Loucy (cell line): ENCODE results near the gene FBXO44.

Source experiments
- H2AFZ ChIP-seq: fragments of 200-600 bp; sonication (generic); 2 replicates; pipeline ENCODE4 v1.6.0; 2016; ENCODE audit warnings: antibody characterized with exemption, mild to moderate bottlenecking, low read length, moderate library complexity
- H3F3A ChIP-seq: fragments of 200-600 bp; 2 replicates; pipeline ENCODE4 v1.6.0; 2016; ENCODE audit warnings: antibody characterized with exemption, low read depth, mild to moderate bottlenecking
- H3K27me3 ChIP-seq: fragments of 200-600 bp; sonication (generic); 2 replicates; pipeline ENCODE4 v1.6.1; 2014; ENCODE audit warnings: low read length, mild to moderate bottlenecking; ENCODE audit not compliant: insufficient read depth, poor library complexity, severe bottlenecking
- H3K36me3 ChIP-seq: fragments of 200-600 bp; sonication (generic); 2 replicates; pipeline ENCODE4 v1.6.1; 2016; ENCODE audit warnings: low read length; ENCODE audit not compliant: insufficient read depth
- H3K4me1 ChIP-seq: fragments of 200-600 bp; sonication (generic); 2 replicates; pipeline ENCODE4 v1.5.1; 2014; ENCODE audit warnings: low read length, mild to moderate bottlenecking; ENCODE audit not compliant: insufficient read depth, poor library complexity, severe bottlenecking
- H3K4me2 ChIP-seq: fragments of 200-600 bp; sonication (generic); 2 replicates; pipeline ENCODE4 v1.6.0; 2014; ENCODE audit warnings: antibody characterized with exemption, low read length, low read depth, mild to moderate bottlenecking; ENCODE audit not compliant: poor library complexity, severe bottlenecking
- H3K4me3 ChIP-seq: fragments of 200-600 bp; sonication (generic); 2 replicates; pipeline ENCODE4 v1.5.1; 2014; ENCODE audit warnings: low read length, mild to moderate bottlenecking, mixed read lengths; ENCODE audit not compliant: poor library complexity, severe bottlenecking
- H3K79me2 ChIP-seq: fragments of 200-600 bp; sonication (generic); 2 replicates; pipeline ENCODE4 v1.6.1; 2014; ENCODE audit warnings: low read length; ENCODE audit not compliant: insufficient read depth
- H3K9ac ChIP-seq: fragments of 200-600 bp; sonication (generic); 2 replicates; pipeline ENCODE4 v1.6.0; 2014; ENCODE audit warnings: mild to moderate bottlenecking, low read depth, low read length, moderate library complexity; ENCODE audit not compliant: poor library complexity, severe bottlenecking
- H3K9me2 ChIP-seq: fragments of 200-600 bp; sonication (generic); replicated peaks from 2 replicates; pipeline ENCODE4 v1.6.1; 2016; ENCODE audit warnings: low read depth, low read length, mixed read lengths
- H3K9me3 ChIP-seq: fragments of 200-600 bp; sonication (generic); 2 replicates; pipeline ENCODE4 v1.6.1; 2014; ENCODE audit warnings: mild to moderate bottlenecking, antibody characterized with exemption, low read length, low read depth; ENCODE audit not compliant: insufficient read depth
- H4K20me1 ChIP-seq: fragments of 200-600 bp; sonication (generic); 2 replicates; pipeline ENCODE4 v1.6.0; 2014; ENCODE audit warnings: antibody characterized with exemption, low read length, mild to moderate bottlenecking; ENCODE audit not compliant: insufficient read depth, poor library complexity, severe bottlenecking
- EZH2phosphoT487 ChIP-seq: fragments of 200-600 bp; IDR thresholded peaks from 2 replicates; pipeline ENCODE4 v1.6.1; 2018; ENCODE audit warnings: antibody characterized with exemption, mild to moderate bottlenecking, moderate library complexity, borderline replicate concordance
- TF ChIP-seq, protein P1 (sequence below): fragments of 200-600 bp; sonication (generic); conservative IDR thresholded peaks from 2 replicates; pipeline ENCODE4 v1.5.1; 2014; ENCODE audit warnings: mild to moderate bottlenecking, antibody characterized with exemption, low read length

The FBXO44 gene

DNA sequence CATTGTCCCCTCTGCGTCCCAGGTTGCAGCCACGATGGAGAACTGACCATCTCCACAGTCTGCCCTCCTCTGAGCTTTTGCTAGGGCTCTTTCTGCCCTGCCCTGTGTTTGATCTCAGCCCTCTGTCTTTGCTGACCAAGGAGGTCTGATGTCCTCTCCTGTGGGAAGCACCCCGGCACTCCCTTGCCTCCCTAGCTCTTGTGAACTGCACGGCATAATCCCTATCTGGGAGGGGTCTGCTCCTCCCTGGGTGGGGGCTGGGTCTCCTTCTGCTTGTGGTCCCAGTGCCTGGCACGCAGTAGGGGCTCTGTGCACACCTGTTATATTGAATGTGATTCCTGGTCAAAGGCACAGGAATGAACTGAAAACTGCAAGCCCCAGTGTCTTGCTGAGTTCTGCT, 39.2 kb downstream of the FBXO44 start:
- Histone ChIP-seq H3K36me3 (no peaks in the 10 kb centered on the region), H4K20me1 (no peaks in the 10 kb centered on the region), H3K79me2 (peaks cover 47% of the 10 kb centered on the region), H3F3A (no peaks in the 10 kb centered on the region; the same call in 1 of the 2 replicates), H3K9me3 (no peaks in the 10 kb centered on the region), H3K9ac (peak overlapping the region; percentile 97), H3K4me2 (peak overlapping the region; percentile 79), H3K4me1 (peaks cover 55% of the 10 kb centered on the region), H3K4me3 (peak overlapping the region; percentile 77), H3K9me2 (no peaks in the 10 kb centered on the region), H2AFZ (no peak overlapping the region), H3K27me3 (no peaks in the 10 kb centered on the region)
- TF ChIP-seq EZH2phosphoT487 = no peak
- TF ChIP-seq, protein P1, sequence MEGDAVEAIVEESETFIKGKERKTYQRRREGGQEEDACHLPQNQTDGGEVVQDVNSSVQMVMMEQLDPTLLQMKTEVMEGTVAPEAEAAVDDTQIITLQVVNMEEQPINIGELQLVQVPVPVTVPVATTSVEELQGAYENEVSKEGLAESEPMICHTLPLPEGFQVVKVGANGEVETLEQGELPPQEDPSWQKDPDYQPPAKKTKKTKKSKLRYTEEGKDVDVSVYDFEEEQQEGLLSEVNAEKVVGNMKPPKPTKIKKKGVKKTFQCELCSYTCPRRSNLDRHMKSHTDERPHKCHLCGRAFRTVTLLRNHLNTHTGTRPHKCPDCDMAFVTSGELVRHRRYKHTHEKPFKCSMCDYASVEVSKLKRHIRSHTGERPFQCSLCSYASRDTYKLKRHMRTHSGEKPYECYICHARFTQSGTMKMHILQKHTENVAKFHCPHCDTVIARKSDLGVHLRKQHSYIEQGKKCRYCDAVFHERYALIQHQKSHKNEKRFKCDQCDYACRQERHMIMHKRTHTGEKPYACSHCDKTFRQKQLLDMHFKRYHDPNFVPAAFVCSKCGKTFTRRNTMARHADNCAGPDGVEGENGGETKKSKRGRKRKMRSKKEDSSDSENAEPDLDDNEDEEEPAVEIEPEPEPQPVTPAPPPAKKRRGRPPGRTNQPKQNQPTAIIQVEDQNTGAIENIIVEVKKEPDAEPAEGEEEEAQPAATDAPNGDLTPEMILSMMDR = no peak

DNA sequence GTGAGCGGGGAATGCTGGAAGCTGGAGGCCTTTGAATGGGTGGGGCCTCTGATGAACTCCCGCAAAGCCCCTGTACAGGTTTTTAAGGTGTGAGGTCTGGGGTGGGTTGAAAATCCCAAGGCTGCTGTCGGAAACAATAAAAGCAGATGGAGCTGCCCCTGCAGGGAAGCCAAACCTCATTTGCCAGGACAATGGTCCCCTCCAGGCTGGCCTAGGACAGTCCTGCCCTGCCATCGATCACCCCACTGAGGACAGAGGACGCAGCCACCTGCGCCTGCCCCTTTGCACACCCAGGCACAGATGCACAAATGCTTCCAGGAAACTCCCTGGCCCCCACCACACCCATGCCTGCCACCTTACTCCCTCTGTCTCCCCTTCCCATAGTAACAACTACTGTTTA, 41.2 kb downstream of the FBXO44 start:
- H4K20me1 ChIP-seq = no peaks in the 10 kb centered on the region
- no peak overlapping the region for H3K4me2 ChIP-seq
- no peaks in the 10 kb centered on the region for H3K9me3 ChIP-seq
- no peaks in the 10 kb centered on the region for H3K27me3 ChIP-seq
- no peaks in the 10 kb centered on the region; the same call in 1 of the 2 replicates for H3F3A ChIP-seq
- H3K4me1 ChIP-seq = peaks cover 39% of the 10 kb centered on the region
- H2AFZ ChIP-seq = no peak overlapping the region
- no peaks in the 10 kb centered on the region for H3K36me3 ChIP-seq
- H3K9ac ChIP-seq = no peak overlapping the region
- H3K79me2 ChIP-seq = peaks cover 27% of the 10 kb centered on the region; the same call in 1 of the 2 replicates
- no peak for TF ChIP-seq EZH2phosphoT487
- TF ChIP-seq, protein P1 = no peak
- no peak overlapping the region for H3K4me3 ChIP-seq
- H3K9me2 ChIP-seq = no peaks in the 10 kb centered on the region

DNA sequence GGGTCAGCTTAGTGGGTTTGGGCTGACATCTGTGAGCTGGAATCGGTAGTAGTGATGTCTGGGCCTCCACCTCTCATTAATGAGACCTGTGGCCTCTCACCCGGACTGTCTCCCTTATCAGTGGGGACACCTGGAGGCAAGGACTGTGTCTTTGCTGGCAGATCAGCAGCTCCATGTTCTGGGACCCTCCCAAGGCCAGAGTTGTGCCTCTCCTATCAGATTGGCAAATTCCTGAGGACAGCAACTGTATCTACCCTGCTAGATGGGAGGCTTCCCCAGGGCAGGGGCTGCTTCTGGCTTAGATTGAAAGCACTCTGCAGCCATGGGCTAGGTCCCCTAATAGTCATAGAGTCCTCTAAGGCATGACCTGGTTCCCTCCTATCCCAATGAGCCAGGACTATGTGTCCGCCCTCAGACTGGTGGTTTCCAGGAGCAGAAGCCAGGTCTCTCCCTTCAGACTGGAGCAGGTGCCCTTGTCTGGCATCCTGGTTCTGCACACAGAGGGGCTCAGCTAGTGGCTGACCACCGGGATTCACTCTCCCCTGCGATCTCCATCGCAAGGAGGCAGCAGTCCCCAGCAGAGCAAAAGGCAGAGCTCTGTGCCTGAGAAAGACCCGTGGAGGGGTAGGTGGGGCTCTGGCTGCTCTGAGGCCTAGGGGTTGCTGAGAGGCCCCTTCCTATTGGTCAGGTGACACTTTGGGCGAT, 42.7 kb downstream of the FBXO44 start:
- H4K20me1 ChIP-seq = no peaks in the 10 kb centered on the region
- H3K4me1 ChIP-seq = peaks cover 34% of the 10 kb centered on the region
- no peaks in the 10 kb centered on the region; the same call in 1 of the 2 replicates for H3F3A ChIP-seq
- H3K79me2 ChIP-seq = peaks cover 19% of the 10 kb centered on the region; the same call in 1 of the 2 replicates
- H3K4me2 ChIP-seq = no peak overlapping the region
- H3K36me3 ChIP-seq = no peaks in the 10 kb centered on the region
- no peak overlapping the region for H3K9ac ChIP-seq
- no peaks in the 10 kb centered on the region for H3K9me2 ChIP-seq
- no peaks in the 10 kb centered on the region for H3K27me3 ChIP-seq
- H3K9me3 ChIP-seq = no peaks in the 10 kb centered on the region
- no peak overlapping the region for H2AFZ ChIP-seq
- H3K4me3 ChIP-seq = no peak overlapping the region
- TF ChIP-seq EZH2phosphoT487 = no peak
- TF ChIP-seq, protein P1 = no peak
